Stimulated activated CD8-positive, alpha-beta memory T cell treated with anti-CD3 and anti-CD28 coated beads, Interleukin-2, amount 100 ng/mL, for 48 hours (primary cell): Measurements from ENCODE around the gene SPHKAP.
"Not testable (repeated sequence)": the region's sequence is repeated elsewhere in the genome, so short reads cannot be mapped to it uniquely, and the experiment has no call there.

ENCODE experiments used
- DNase-seq, 2 donors: peaks; one replicate each; pipeline ENCODE4 v3.0.0-alpha.2; 2020; ENCODE audit warnings: low read depth in 2 of 2

Gene SPHKAP

GRCh38 chr2:228039752-228040534 is 141.5 kb downstream of the SPHKAP start:
- no peak for DNase-seq

- no peak for DNase-seq
Observed at GRCh38 chr2:228038967-228039366, 142.5 kb downstream of the SPHKAP start.

GRCh38 chr2:228037915-228038314 is 143.6 kb downstream of the SPHKAP start:
- no peak for DNase-seq

- DNase-seq: no peak
Observed at GRCh38 chr2:228023619-228024018, 157.9 kb downstream of the SPHKAP start.

- no peak for DNase-seq
Observed at GRCh38 chr2:228018311-228018710, 163.2 kb downstream of the SPHKAP start.

- no peak for DNase-seq
Observed at GRCh38 chr2:228017784-228018183, 163.7 kb downstream of the SPHKAP start.

GRCh38 chr2:228016402-228016801 is 165.1 kb downstream of the SPHKAP start:
- no peak for DNase-seq

GRCh38 chr2:228015741-228016140 is 165.7 kb downstream of the SPHKAP start:
- no peak for DNase-seq

- no peak for DNase-seq
Observed at GRCh38 chr2:227996366-227996765, 185.1 kb downstream of the SPHKAP start.

GRCh38 chr2:227990937-227991336 is 190.6 kb downstream of the SPHKAP start:
- DNase-seq: no peak

- DNase-seq: no peak
Observed at GRCh38 chr2:227973241-227973640, 208.2 kb downstream of the SPHKAP start.

- no peak for DNase-seq
Observed at GRCh38 chr2:227971619-227972230, 209.8 kb downstream of the SPHKAP start.

GRCh38 chr2:227960317-227960716 is 221.2 kb downstream of the SPHKAP start:
- no peak for DNase-seq

GRCh38 chr2:227942965-227943364 is 238.5 kb downstream of the SPHKAP start:
- no peak for DNase-seq

- DNase-seq: no peak
Observed at GRCh38 chr2:227942021-227942420, 239.5 kb downstream of the SPHKAP start.

- DNase-seq: no peak
Observed at GRCh38 chr2:227939271-227940027, 242.0 kb downstream of the SPHKAP start.

- DNase-seq: not testable (repeated sequence)
Observed at GRCh38 chr2:227936249-227936648, 245.2 kb downstream of the SPHKAP start.

GRCh38 chr2:227933884-227934283 is 247.6 kb downstream of the SPHKAP start:
- DNase-seq: no peak

GRCh38 chr2:227932403-227932802 is 249.1 kb downstream of the SPHKAP start:
- no peak for DNase-seq

- DNase-seq: no peak
Observed at GRCh38 chr2:227932001-227932400, 249.5 kb downstream of the SPHKAP start.
